COLO668 (cell line): ENCODE results near the gene CFDP1.
A peak's percentile ranks its signal among the peaks of the same experiment; 100 is the strongest.

Experiments
- DNase-seq: peaks from one replicate; lab custom pipeline; 2025; ENCODE audit not compliant: unreplicated experiment; lab: John Stamatoyannopoulos, UW

Gene CFDP1

GRCh38 chr16:75252946-75253911 is 180.1 kb downstream of the CFDP1 start:
- DNase-seq = no peak

GRCh38 chr16:75252049-75252864 is 181.0 kb downstream of the CFDP1 start:
- DNase-seq = no peak

- peak; percentile 90 for DNase-seq
These were observed 181.8 kb downstream of the CFDP1 start, which contains the start of gene BCAR1 for GRCh38 chr16:75251280-75252048. Gene BCAR1 (minus strand): TSS chr16:75251624. CDS start chr16:75251482, 142 bp downstream.

- DNase-seq = peak; percentile 77
These were observed 182.5 kb downstream of the CFDP1 start for GRCh38 chr16:75250809-75251279.

- DNase-seq = peak; percentile 24
These were observed 183.1 kb downstream of the CFDP1 start for GRCh38 chr16:75250089-75250808.

GRCh38 chr16:75249441-75249840 is 183.9 kb downstream of the CFDP1 start:
- DNase-seq = no peak

GRCh38 chr16:75248536-75249380 is 184.5 kb downstream of the CFDP1 start:
- DNase-seq = no peak

- DNase-seq = no peak
These were observed 185.2 kb downstream of the CFDP1 start for GRCh38 chr16:75248142-75248535.

GRCh38 chr16:75247249-75247648 is 186.1 kb downstream of the CFDP1 start:
- no peak for DNase-seq

- no peak for DNase-seq
These were observed 186.6 kb downstream of the CFDP1 start for GRCh38 chr16:75246504-75247205.

- DNase-seq = peak; percentile 11
These were observed 188.2 kb downstream of the CFDP1 start for GRCh38 chr16:75244844-75245758.

GRCh38 chr16:75244225-75244809 is 189.0 kb downstream of the CFDP1 start:
- DNase-seq = no peak
